Coronary artery (tissue), 2 donors: ENCODE measurements around the gene NPLOC4.
A peak's percentile ranks its signal among the peaks of the same experiment; 100 is the strongest.

Source experiments
- DNase-seq: peaks from one replicate; pipeline ENCODE4 v3.0.0-alpha.2; 2017; ENCODE audit warnings: low spot score
- H3K27ac ChIP-seq, 2 donors: fragments of 200-600 bp; sonication (generic); one replicate each; pipeline ENCODE4 v1.5.1; 2016 to 2019
- H3K4me3 ChIP-seq: fragments of 200-600 bp; sonication (generic); 2 replicates; pipeline ENCODE4 v1.5.1; 2016; ENCODE audit warnings: mild to moderate bottlenecking, moderate library complexity
- CTCF ChIP-seq: fragments of 200-600 bp; sonication (generic); IDR thresholded peaks from one replicate; pipeline ENCODE4 v1.5.1; 2019; ENCODE audit warnings: antibody characterized with exemption

The NPLOC4 gene

DNA sequence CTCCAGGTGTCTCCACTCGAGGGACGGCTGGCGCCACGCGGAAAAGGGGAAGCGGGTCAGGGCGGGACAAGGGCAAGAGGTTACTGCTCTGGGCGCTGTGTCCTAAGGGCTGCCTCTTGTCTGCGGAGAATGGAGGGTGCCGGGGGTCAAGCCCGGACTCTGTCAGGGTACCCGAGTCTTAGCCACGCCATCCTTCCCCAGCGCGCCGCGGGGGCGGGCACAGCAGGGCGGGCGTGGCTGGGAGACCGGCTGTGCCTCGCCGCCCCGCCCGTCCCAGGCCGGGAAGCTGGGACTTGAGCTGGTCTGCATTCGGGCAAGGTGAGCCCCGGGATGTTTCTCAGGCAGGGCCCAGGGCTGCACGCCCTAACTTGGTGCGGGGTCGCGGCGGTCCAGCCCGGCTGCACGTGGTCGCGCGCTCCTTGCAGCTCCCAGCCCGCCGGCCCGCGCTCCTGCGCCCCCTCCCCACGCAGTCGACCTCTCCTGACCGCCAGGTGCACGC lies 118.1 kb downstream of the NPLOC4 start:
- TF ChIP-seq CTCF = no peak
- Histone ChIP-seq H3K27ac (peak overlapping the region; percentile 99), H3K4me3 (peak overlapping the region; percentile 97)
- no peak for DNase-seq

DNA sequence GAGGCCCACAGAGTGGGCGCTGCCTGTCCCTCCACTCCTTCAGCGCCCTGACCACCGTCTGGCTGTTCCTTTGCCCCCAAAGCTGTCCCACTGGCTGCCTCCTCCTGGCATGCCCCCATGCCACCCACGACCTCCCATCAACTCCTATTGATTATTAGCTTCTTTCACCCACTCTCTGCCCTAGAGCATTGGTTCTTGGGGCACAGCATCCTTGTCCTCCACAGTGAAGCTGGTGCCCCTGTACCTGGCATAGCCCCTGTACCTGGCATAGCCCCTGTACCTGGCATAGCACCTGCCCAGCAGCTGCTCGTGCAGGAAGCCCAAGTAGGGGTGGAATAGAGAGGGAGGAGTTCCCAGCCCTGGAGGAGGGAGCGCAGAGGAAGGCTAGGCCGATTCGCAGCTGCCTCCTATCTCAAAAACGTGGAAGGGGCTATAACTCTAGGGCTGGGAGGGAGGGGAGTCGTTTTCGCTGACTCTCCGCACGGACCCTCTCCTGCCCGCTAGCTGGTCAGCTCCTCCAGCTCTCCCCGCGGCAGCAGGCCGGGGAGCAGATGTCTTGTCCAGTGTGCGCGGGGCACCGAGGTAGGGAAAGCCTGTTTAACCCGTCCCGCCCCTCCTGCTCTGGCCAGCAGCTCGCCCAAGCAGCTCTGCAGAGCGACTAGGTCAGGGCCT lies 118.7 kb downstream of the NPLOC4 start:
- H3K4me3 ChIP-seq = peak overlapping the region; percentile 97
- no peak for TF ChIP-seq CTCF
- no peak for DNase-seq
- peak overlapping the region; percentile 99 for H3K27ac ChIP-seq

DNA sequence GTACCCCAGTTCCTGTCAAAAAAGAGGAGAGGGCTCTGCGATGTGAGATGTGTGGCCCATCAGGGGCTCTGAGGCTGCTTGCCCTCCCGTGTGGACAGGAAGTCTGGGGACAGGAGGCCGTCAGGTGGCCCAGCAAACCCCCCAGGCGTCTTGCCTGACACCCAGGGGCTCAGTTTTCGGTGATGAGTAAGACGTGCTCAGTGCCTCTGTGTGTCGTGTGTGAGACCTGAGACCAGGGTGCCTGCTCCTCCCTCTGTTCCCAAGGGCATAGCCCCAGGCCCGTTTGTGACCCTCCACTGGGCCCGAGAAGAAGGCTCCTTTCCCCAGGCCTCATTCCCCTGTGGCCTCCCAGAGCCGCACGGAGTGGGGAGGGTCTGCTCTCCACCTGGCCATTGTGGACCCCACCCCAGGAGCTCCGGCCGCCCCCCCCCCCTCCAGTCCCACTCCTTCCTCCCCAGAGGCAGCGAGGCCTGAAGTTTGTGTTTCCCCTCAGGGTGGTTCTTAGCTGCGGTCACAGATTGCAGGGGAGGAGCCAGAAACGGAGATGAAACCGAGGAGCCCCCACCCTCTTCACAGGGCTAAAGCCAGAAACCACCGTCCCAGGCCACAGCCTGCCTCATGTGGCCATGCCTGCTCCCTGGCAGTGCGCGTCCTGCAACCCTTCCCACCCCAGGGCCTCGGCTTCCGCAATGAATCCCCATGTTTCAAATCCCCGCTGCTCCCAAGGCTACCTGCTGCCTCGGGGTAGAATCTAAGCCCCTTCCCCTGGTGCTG lies 119.4 kb downstream of the NPLOC4 start:
- no peak for TF ChIP-seq CTCF
- Histone ChIP-seq H3K27ac (peak overlapping the region; percentile 99), H3K4me3 (peak overlapping the region; percentile 97)
- no peak for DNase-seq

DNA sequence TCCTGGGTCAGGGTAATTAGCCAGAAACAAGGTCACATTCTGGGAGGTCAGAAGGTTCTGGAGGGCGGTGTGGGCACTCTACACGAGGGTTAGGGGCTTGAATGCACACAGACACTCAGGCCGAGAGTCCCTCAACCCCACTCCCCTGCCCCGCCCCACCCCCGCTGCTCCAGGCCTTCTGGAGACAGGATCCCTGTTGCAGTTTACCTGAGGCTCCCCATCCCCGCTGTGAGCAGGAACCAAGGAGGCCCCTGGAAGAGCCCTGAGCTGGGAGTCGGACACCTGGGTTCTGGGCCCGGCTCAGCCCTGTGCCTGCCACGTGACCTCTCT lies 119.9 kb downstream of the NPLOC4 start:
- DNase-seq = no peak
- TF ChIP-seq CTCF = no peak
- peak overlapping the region; percentile 99 for H3K27ac ChIP-seq
- peak overlapping the region; percentile 97 for H3K4me3 ChIP-seq

DNA sequence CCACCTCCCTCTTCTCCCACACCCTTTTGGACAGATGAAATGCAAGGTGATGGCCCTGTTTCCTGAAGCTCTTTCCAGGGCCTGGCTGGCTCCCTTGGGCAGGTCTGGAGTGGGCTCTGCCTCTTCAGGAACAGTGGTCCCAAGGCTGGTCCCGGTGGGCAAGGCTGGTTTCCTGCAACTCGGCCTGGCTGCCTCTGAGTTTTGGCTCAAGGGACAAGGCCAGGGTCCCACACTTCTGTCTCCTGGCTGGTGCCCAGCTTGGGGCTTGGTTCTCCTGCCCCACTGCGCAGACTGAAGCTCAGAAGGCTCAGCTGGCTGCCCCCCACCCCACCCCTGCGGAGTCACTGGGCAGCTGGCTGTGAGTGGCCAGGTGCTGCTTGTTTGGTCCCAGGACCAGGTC lies 120.5 kb downstream of the NPLOC4 start:
- TF ChIP-seq CTCF = no peak
- peak overlapping the region; percentile 97 for H3K4me3 ChIP-seq
- no peak for DNase-seq
- H3K27ac ChIP-seq = peak overlapping the region; percentile 99

GRCh38 chr17:81515530-81516041 lies 121.3 kb downstream of the NPLOC4 start:
- H3K4me3 ChIP-seq = peak overlapping the region; percentile 97
- H3K27ac ChIP-seq = peak overlapping the region; percentile 99
- TF ChIP-seq CTCF = no peak
- DNase-seq = no peak
